Esophagus muscularis mucosa (tissue), 4 donors: ENCODE results near the gene TIMM50.

Experiments used
- CTCF ChIP-seq, 3 experiments: fragments of 200-600 bp in 2 of 3; fragments of 450-650 bp in 1 of 3; sonication (generic) in 2 of 3; IDR thresholded peaks; one replicate each; pipeline ENCODE4 v1.5.1; 2017 to 2019; ENCODE audit warnings: antibody characterized with exemption in 3 of 3, mild to moderate bottlenecking in 2 of 3, moderate library complexity in 1 of 3
- EP300 ChIP-seq: sonication (generic); formaldehyde crosslinking; IDR thresholded peaks from one replicate; pipeline ENCODE4 v1.6.1; 2017; ENCODE audit warnings: antibody characterized with exemption
- POLR2A ChIP-seq: fragments of 450-650 bp; IDR thresholded peaks from one replicate; pipeline ENCODE4 v1.6.1; 2017; ENCODE audit warnings: antibody characterized with exemption, moderate library complexity, mild to moderate bottlenecking, low read depth
- POLR2AphosphoS5 ChIP-seq, 2 donors: sonication (generic); formaldehyde crosslinking; IDR thresholded peaks; one replicate each; pipeline ENCODE4 v1.6.1; 2017; ENCODE audit warnings: antibody characterized with exemption in 2 of 2

- TF ChIP-seq POLR2AphosphoS5 (IDR thresholded peaks at IDR 0.05) = no peak
- TF ChIP-seq CTCF (IDR thresholded peaks at IDR 0.05) = no peak
- TF ChIP-seq POLR2A = no peak
- no peak for TF ChIP-seq EP300
Observed at GRCh38 chr19:39533003-39533512, 52.4 kb downstream of the TIMM50 start.
